Brain microvascular endothelial cell (primary cell): ENCODE measurements around the gene SLC44A4.
"Not testable (repeated sequence)": the region's sequence is repeated elsewhere in the genome, so short reads cannot be mapped to it uniquely, and the experiment has no call there.

Experiments
- DNase-seq: peaks from one replicate; pipeline ENCODE4 v3.0.0-alpha.2; 2020
- H3K27ac ChIP-seq: fragments of 250-450 bp; sonication (Bioruptor Pico); 2 replicates; pipeline ENCODE4 v1.5.1; 2020; ENCODE audit warnings: mild to moderate bottlenecking, moderate library complexity
- H3K27me3 ChIP-seq: fragments of 250-450 bp; sonication (Bioruptor Pico); replicated peaks from 2 replicates; pipeline ENCODE4 v1.5.1; 2020; ENCODE audit warnings: mild to moderate bottlenecking
- H3K36me3 ChIP-seq: fragments of 250-450 bp; sonication (Bioruptor Pico); replicated peaks from 2 replicates; pipeline ENCODE4 v1.5.1; 2020; ENCODE audit warnings: mild to moderate bottlenecking
- H3K4me3 ChIP-seq: 2 replicates; pipeline ENCODE4 v1.5.1; 2011; ENCODE audit warnings: low read depth, mild to moderate bottlenecking, control low read depth, low read length, moderate library complexity
- CTCF ChIP-seq: IDR thresholded peaks from 2 replicates; pipeline ENCODE4 v1.5.1; 2011; ENCODE audit warnings: low read depth, mild to moderate bottlenecking, moderate library complexity, low read length, control low read depth, inconsistent platforms; ENCODE audit errors: missing control alignments
- in situ Hi-C: cut with HindIII; loops from 2 replicates; pipeline ENCODE4 v1.10.0; 2017; ENCODE audit warnings: low sequenced_read_pairs, low pct_ligation_motif_present

Gene SLC44A4

GRCh38 chr6:31858707-31859106 is 20.1 kb downstream of the SLC44A4 start:
- no peak overlapping the region for H3K27ac ChIP-seq
- in situ Hi-C loops = no loop called here
- no peaks in the 10 kb centered on the region for H3K27me3 ChIP-seq
- H3K4me3 ChIP-seq = no peak overlapping the region
- TF ChIP-seq CTCF = no peak
- H3K36me3 ChIP-seq = peaks cover 20% of the 10 kb centered on the region
- DNase-seq = no peak

- H3K27me3 ChIP-seq, H3K4me3 ChIP-seq, DNase-seq, H3K27ac ChIP-seq, in situ Hi-C loops: not testable (repeated sequence)
- peaks cover 20% of the 10 kb centered on the region for H3K36me3 ChIP-seq
Observed at GRCh38 chr6:31857774-31858173, 21.0 kb downstream of the SLC44A4 start.

GRCh38 chr6:31851980-31852718 is 26.6 kb downstream of the SLC44A4 start:
- H3K36me3 ChIP-seq, H3K4me3 ChIP-seq, H3K27ac ChIP-seq, DNase-seq, H3K27me3 ChIP-seq, in situ Hi-C loops: not testable (repeated sequence)

- TF ChIP-seq CTCF = no peak
- no peak for DNase-seq
- Histone ChIP-seq H3K36me3 (no peaks in the 10 kb centered on the region), H3K27ac (no peak overlapping the region), H3K27me3 (no peaks in the 10 kb centered on the region), H3K4me3 (no peak overlapping the region)
- in situ Hi-C loops = no loop called here
Observed at GRCh38 chr6:31851485-31851832, 27.3 kb downstream of the SLC44A4 start.

- Histone ChIP-seq H3K36me3 (no peaks in the 10 kb centered on the region), H3K27me3 (no peaks in the 10 kb centered on the region), H3K4me3 (no peak overlapping the region), H3K27ac (no peak overlapping the region)
- in situ Hi-C loops = no loop called here
- DNase-seq = no peak
- TF ChIP-seq CTCF = no peak
Observed at GRCh38 chr6:31850765-31851484, 27.9 kb downstream of the SLC44A4 start.

- no peak overlapping the region for H3K27ac ChIP-seq
- TF ChIP-seq CTCF = no peak
- in situ Hi-C loops = no loop called here
- DNase-seq = no peak
- H3K36me3 ChIP-seq = no peaks in the 10 kb centered on the region
- no peaks in the 10 kb centered on the region for H3K27me3 ChIP-seq
- no peak overlapping the region for H3K4me3 ChIP-seq
Observed at GRCh38 chr6:31847276-31847978, 31.4 kb downstream of the SLC44A4 start.
